A673 (cell line): ENCODE measurements around the gene STAM.

Source experiments
- EZH2 ChIP-seq: fragments of 200-600 bp; sonication (generic); IDR thresholded peaks from 2 replicates; pipeline ENCODE4 v1.6.1; 2017; ENCODE audit warnings: borderline replicate concordance, low read depth, mild to moderate bottlenecking, mixed read lengths, antibody characterized with exemption, low read length; ENCODE audit not compliant: poor library complexity, severe bottlenecking
- TF ChIP-seq, protein P1 (sequence below): fragments of 300-800, 200-600 bp; sonication (generic); conservative IDR thresholded peaks from 2 replicates; pipeline ENCODE4 v1.5.1; 2017; ENCODE audit warnings: low read depth, mild to moderate bottlenecking, antibody characterized with exemption, low read length, moderate library complexity, mixed read lengths

DNA sequence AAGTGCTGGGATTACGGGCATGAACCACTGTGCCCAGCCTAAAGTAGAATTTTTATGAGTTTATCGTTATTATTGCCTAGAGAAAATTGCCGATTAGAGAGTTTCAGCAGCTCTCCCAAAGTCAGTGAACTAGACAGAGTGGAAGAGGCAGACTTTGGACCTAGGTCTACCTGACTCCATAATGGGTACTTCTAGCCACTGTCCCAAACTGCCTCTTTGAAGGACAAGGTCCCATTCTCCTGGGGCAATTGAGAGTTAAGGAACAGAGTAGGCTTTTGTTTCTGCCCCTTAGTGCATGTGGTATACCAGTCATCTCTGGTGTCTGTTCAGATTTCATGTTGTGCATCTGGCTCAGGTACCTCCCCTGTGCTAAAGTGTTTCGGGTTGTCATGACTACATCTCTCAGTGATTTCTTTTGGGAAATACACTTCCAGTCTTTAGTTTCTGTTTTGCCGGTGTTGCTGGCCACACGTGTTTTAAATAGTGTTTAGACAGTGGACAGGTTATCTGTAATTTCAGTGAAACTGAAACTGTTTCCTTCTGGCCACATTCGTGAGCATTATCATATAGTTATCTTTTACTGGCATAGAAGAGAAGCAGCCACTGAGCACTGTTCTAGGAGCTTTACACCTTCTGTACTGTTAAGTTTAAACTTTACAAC is 112.7 kb downstream of the STAM start:
- TF ChIP-seq EZH2 = no peak
- TF ChIP-seq, protein P1, sequence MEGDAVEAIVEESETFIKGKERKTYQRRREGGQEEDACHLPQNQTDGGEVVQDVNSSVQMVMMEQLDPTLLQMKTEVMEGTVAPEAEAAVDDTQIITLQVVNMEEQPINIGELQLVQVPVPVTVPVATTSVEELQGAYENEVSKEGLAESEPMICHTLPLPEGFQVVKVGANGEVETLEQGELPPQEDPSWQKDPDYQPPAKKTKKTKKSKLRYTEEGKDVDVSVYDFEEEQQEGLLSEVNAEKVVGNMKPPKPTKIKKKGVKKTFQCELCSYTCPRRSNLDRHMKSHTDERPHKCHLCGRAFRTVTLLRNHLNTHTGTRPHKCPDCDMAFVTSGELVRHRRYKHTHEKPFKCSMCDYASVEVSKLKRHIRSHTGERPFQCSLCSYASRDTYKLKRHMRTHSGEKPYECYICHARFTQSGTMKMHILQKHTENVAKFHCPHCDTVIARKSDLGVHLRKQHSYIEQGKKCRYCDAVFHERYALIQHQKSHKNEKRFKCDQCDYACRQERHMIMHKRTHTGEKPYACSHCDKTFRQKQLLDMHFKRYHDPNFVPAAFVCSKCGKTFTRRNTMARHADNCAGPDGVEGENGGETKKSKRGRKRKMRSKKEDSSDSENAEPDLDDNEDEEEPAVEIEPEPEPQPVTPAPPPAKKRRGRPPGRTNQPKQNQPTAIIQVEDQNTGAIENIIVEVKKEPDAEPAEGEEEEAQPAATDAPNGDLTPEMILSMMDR = no peak
